Tibial nerve (tissue), 4 donors: ENCODE data around the gene PRRC2B. TPM values are rescaled to one million over a fixed set of nuclear protein-coding genes. Genes with fewer than 3 reads are reported as not detected.
A peak's percentile ranks its signal among the peaks of the same experiment; 100 is the strongest.

Source experiments
- DNase-seq, 2 donors: peaks; one replicate each; pipeline ENCODE4 v3.0.0-alpha.2; 2019; ENCODE audit warnings: low spot score in 2 of 2
- H3K27ac ChIP-seq, 4 donors: fragments of 200-600 bp; sonication (generic) in 3 of 4; one replicate each; pipeline ENCODE4 v1.5.1; 2017 to 2019; ENCODE audit warnings: mild to moderate bottlenecking in 1 of 4
- H3K27me3 ChIP-seq, 2 donors: fragments of 200-600 bp; sonication (generic) in 1 of 2; one replicate each; pipeline versions ENCODE4 v1.5.1 to v1.6.0; 2017 to 2019
- H3K36me3 ChIP-seq, 3 donors: fragments of 200-600 bp; sonication (generic); one replicate each; pipeline ENCODE4 v1.5.1; 2018 to 2019
- H3K4me1 ChIP-seq, 4 donors: fragments of 200-600 bp; sonication (generic) in 3 of 4; one replicate each; pipeline ENCODE4 v1.5.1; 2017 to 2019
- H3K4me3 ChIP-seq, 4 donors: fragments of 200-600 bp; sonication (generic) in 3 of 4; one replicate each; pipeline ENCODE4 v1.5.1; 2017 to 2019; ENCODE audit warnings: mild to moderate bottlenecking in 1 of 4, moderate library complexity in 1 of 4
- H3K9me3 ChIP-seq, 4 donors: fragments of 200-600 bp; sonication (generic) in 3 of 4; one replicate each; pipeline ENCODE4 v1.5.1; 2017 to 2019
- CTCF ChIP-seq, 5 experiments: fragments of 200-600 bp in 3 of 5; fragments of 450-650 bp in 2 of 5; sonication (generic) in 3 of 5; IDR thresholded peaks; one replicate each; pipeline ENCODE4 v1.5.1; 2016 to 2019; ENCODE audit warnings: antibody characterized with exemption in 5 of 5, mild to moderate bottlenecking in 3 of 5, moderate library complexity in 2 of 5
- EP300 ChIP-seq, 2 donors: sonication (generic); formaldehyde crosslinking; IDR thresholded peaks; one replicate each; pipeline ENCODE4 v1.6.1; 2017; ENCODE audit warnings: antibody characterized with exemption in 2 of 2, mild to moderate bottlenecking in 1 of 2
- POLR2A ChIP-seq, 2 donors: fragments of 450-650 bp; IDR thresholded peaks; one replicate each; pipeline ENCODE4 v1.6.1; 2017; ENCODE audit warnings: antibody characterized with exemption in 2 of 2, mild to moderate bottlenecking in 2 of 2, moderate library complexity in 2 of 2
- WGBS, 2 donors: methylation state at CpG; one replicate each; pipeline ENCODE4 v1.1.5; 2018; 5-methylcytosine and 5-hydroxymethylcytosine counted together
- total RNA-seq, 4 donors: library from RNA; depleted of rRNA; stranded (reverse); fragments of >200 nt; gene quantifications; one replicate each; pipeline ENCODE4 v1.1.0, GENCODE V29; 2016

PRRC2B gene
- total RNA-seq, 4 donors from 2014 or later = 94.8 to 236 (median 174) TPM

GRCh38 chr9:131402738-131403492 is 9.0 kb downstream of the PRRC2B start:
- H3K36me3 ChIP-seq = no peaks in the 10 kb centered on the region
- peaks cover 0 to 100% (median 80%) of the 10 kb centered on the region in 4 donors for H3K4me1 ChIP-seq
- H3K27ac ChIP-seq = peak overlapping the region; percentile 37 to 90 (median 68)
- H3K4me3 ChIP-seq = peak overlapping the region in 2 of 4 donors; percentile 11 to 16
- no peaks in the 10 kb centered on the region for H3K9me3 ChIP-seq
- H3K27me3 ChIP-seq = no peaks in the 10 kb centered on the region
- 28 to 31% methylated on average over 12 of the region's 12 CpGs for WGBS, 2 donors
- TF ChIP-seq CTCF (IDR thresholded peaks at IDR 0.05) = no peak
- peak; percentile 35 to 46 for TF ChIP-seq POLR2A (IDR thresholded peaks at IDR 0.05)
- TF ChIP-seq EP300 (IDR thresholded peaks at IDR 0.05) = peak; percentile 32 to 92
- DNase-seq = peak; percentile 82 to 92

GRCh38 chr9:131403493-131403773 is 9.5 kb downstream of the PRRC2B start:
- no peak for DNase-seq
- TF ChIP-seq EP300 (IDR thresholded peaks at IDR 0.05) (no peak), CTCF (IDR thresholded peaks at IDR 0.05) (no peak), POLR2A (IDR thresholded peaks at IDR 0.05) (no peak)
- peak overlapping the region in 2 of 4 donors; percentile 83 to 90 for H3K27ac ChIP-seq
- H3K4me1 ChIP-seq = peaks cover 0 to 100% (median 80%) of the 10 kb centered on the region in 4 donors
- peak overlapping the region in 1 of 4 donors; percentile 16 for H3K4me3 ChIP-seq
- no peaks in the 10 kb centered on the region for H3K27me3 ChIP-seq
- no peaks in the 10 kb centered on the region for H3K9me3 ChIP-seq
- H3K36me3 ChIP-seq = no peaks in the 10 kb centered on the region
- WGBS, 2 donors = 91 to 95% methylated on average over 6 of the region's 6 CpGs

GRCh38 chr9:131404581-131404980 is 10.7 kb downstream of the PRRC2B start:
- DNase-seq = no peak
- H3K4me1 ChIP-seq = peaks cover 0 to 100% (median 81%) of the 10 kb centered on the region in 4 donors
- WGBS, 2 donors = 26 to 30% methylated on average over 5 of the region's 5 CpGs
- peak overlapping the region; percentile 41 to 90 (median 66) for H3K27ac ChIP-seq
- no peaks in the 10 kb centered on the region for H3K9me3 ChIP-seq
- no peak overlapping the region for H3K4me3 ChIP-seq
- H3K27me3 ChIP-seq = no peaks in the 10 kb centered on the region
- TF ChIP-seq EP300 (IDR thresholded peaks at IDR 0.05) (no peak), CTCF (IDR thresholded peaks at IDR 0.05) (peak in 1 of 5 experiments; percentile 22)
- H3K36me3 ChIP-seq = no peaks in the 10 kb centered on the region

- peaks cover 0 to 100% (median 83%) of the 10 kb centered on the region in 4 donors for H3K4me1 ChIP-seq
- H3K27ac ChIP-seq = peak overlapping the region; percentile 41 to 90 (median 66)
- no peaks in the 10 kb centered on the region for H3K27me3 ChIP-seq
- TF ChIP-seq POLR2A (IDR thresholded peaks at IDR 0.05) = no peak
- no peak for TF ChIP-seq CTCF (IDR thresholded peaks at IDR 0.05)
- no peak for TF ChIP-seq EP300 (IDR thresholded peaks at IDR 0.05)
- no peaks in the 10 kb centered on the region for H3K9me3 ChIP-seq
- H3K4me3 ChIP-seq = no peak overlapping the region
- 39 to 56% methylated on average over 7 of the region's 7 CpGs for WGBS, 2 donors
- DNase-seq = no peak
- no peaks in the 10 kb centered on the region for H3K36me3 ChIP-seq
Observed at GRCh38 chr9:131404987-131405386, 11.1 kb downstream of the PRRC2B start.

GRCh38 chr9:131405428-131405827 is 11.5 kb downstream of the PRRC2B start:
- TF ChIP-seq POLR2A (IDR thresholded peaks at IDR 0.05) (no peak), EP300 (IDR thresholded peaks at IDR 0.05) (no peak), CTCF (IDR thresholded peaks at IDR 0.05) (no peak)
- no peak overlapping the region for H3K4me3 ChIP-seq
- H3K4me1 ChIP-seq = peaks cover 0 to 100% (median 86%) of the 10 kb centered on the region in 4 donors

More at GRCh38 chr9:131405428-131405827, 11.5 kb downstream of the PRRC2B start:
- 18 to 32% methylated on average over 6 of the region's 6 CpGs for WGBS, 2 donors
- Histone ChIP-seq H3K27me3 (no peaks in the 10 kb centered on the region), H3K27ac (peak overlapping the region; percentile 7 to 90 (median 67)), H3K36me3 (no peaks in the 10 kb centered on the region), H3K9me3 (no peaks in the 10 kb centered on the region)
- no peak for DNase-seq
